ENCODE data around the gene ACSS2. TPM values are rescaled to one million over a fixed set of nuclear protein-coding genes. Genes with fewer than 3 reads are reported as not detected.

The ACSS2 gene
- total RNA-seq, 4 donors from 2014 or later = 45.4 to 71.0 (median 58.7) TPM

DNA sequence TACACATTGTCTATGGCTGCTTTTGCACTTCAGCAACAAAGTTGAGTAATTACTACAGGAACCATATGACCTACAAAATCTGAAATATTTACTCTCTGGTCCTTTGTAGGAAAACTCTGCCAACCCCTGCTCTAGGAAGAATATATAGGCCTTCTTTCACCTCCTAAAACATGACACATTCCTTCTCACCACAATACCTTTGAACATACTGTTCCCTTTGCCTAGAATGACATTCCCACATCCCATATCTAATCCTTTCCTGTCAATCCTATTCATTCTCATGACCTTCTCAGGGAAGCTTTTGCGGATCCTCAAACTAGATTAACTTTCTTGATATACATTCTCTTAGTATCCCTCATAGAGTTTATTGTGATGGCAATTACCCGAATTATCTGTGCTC lies 33.0 kb upstream of the ACSS2 start:
- no peak for ATAC-seq
- Histone ChIP-seq H3K36me3 (peaks cover 0 to 44% of the 10 kb centered on the region in 2 donors), H3K27me3 (no peaks in the 10 kb centered on the region), H3K27ac (no peak overlapping the region), H3K4me1 (no peaks in the 10 kb centered on the region), H3K9me3 (no peaks in the 10 kb centered on the region), H3K4me3 (no peak overlapping the region)
- no peak for TF ChIP-seq EP300 (IDR thresholded peaks at IDR 0.05)
- TF ChIP-seq CTCF (IDR thresholded peaks at IDR 0.05) = no peak
- TF ChIP-seq POLR2A (IDR thresholded peaks at IDR 0.05) = no peak
- no peak for TF ChIP-seq POLR2AphosphoS5 (IDR thresholded peaks at IDR 0.05)
- 100% methylated on average over 2 of the region's 2 CpGs for WGBS, 2 donors (ENCODE audit: low coverage in 1 of 2)

DNA sequence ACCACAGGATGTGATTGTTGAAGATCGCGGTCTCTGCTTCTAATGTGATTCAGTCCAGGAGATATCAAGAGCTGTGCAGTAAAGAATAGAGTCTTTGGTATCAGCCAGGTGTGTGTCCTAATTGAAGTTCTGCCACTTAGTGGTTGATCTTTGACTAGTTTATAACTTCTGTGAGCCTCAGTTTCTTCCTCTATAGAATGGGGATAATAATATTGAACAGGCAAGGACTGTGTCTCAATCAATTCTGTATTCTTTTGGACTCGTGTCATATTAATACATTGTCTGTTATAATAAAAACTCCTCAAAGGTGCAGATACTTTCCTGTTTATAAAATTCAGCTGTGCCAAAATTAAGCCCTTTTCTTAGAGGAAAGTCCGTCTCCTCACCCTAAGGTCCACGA lies 27.8 kb upstream of the ACSS2 start:
- Histone ChIP-seq H3K36me3 (peaks cover 0 to 94% of the 10 kb centered on the region in 2 donors), H3K27me3 (no peaks in the 10 kb centered on the region), H3K9me3 (no peaks in the 10 kb centered on the region), H3K4me3 (no peak overlapping the region), H3K27ac (no peak overlapping the region), H3K4me1 (no peaks in the 10 kb centered on the region)
- no peak for ATAC-seq
- WGBS, 2 donors (ENCODE audit: low coverage in 1 of 2) = 91 to 98% methylated on average over 5 of the region's 5 CpGs
- TF ChIP-seq POLR2AphosphoS5 (IDR thresholded peaks at IDR 0.05) (no peak), CTCF (IDR thresholded peaks at IDR 0.05) (no peak)

DNA sequence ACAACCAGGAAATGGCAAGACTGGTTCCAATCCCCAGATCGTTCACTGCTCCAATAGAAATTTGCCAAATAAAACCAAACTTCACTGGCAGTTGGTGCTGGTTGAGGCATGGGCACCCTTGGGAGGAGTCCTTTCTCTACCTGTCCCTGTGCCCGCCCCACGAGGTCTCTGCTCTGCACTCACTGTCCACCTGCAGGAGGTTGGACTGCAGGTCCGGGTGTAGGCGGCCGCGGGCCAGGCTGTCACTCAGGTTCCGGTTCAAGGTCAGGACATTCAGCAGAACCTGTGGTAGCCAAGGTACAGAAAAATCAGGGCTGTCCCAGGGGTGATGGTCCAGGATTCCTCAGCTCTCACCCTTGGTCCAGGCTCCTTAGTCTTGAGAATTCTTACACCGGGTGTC lies 26.6 kb upstream of the ACSS2 start:
- no peaks in the 10 kb centered on the region for H3K9me3 ChIP-seq
- no peak overlapping the region for H3K27ac ChIP-seq
- H3K36me3 ChIP-seq = peaks cover 0 to 99% of the 10 kb centered on the region in 2 donors
- 63 to 80% methylated on average over 2 to 7 of the region's 9 CpGs for WGBS, 2 donors (ENCODE audit: low coverage in 1 of 2)
- no peaks in the 10 kb centered on the region for H3K4me1 ChIP-seq
- no peak for ATAC-seq
- no peaks in the 10 kb centered on the region for H3K27me3 ChIP-seq
- H3K4me3 ChIP-seq = no peak overlapping the region
- TF ChIP-seq POLR2AphosphoS5 (IDR thresholded peaks at IDR 0.05) (no peak), POLR2A (IDR thresholded peaks at IDR 0.05) (no peak), EP300 (IDR thresholded peaks at IDR 0.05) (no peak), CTCF (IDR thresholded peaks at IDR 0.05) (no peak)

DNA sequence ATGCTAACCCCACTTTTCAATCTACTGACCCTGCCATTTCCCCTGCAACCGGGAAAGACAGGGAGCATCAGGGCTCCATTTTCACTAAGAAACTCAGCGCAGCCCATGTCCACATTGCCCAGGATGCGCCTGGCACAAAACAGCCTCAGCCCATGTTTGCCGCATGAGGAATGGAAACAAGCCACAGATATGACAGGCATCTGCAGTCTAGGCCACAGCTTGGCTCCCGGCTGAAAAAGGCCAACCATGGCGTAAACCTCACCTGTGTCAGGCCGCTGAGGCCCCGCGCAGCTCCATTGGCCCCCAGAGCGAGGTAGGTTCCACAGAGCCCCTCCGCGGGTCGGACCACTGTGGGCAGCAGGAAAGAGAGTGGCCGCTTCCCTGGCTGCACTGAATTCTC lies 25.4 kb upstream of the ACSS2 start:
- no peak overlapping the region for H3K27ac ChIP-seq
- no CpG with 5 or more reads among the region's 14 CpGs for WGBS, 2 donors (ENCODE audit: low coverage in 1 of 2)
- TF ChIP-seq POLR2AphosphoS5 (IDR thresholded peaks at IDR 0.05) (no peak), EP300 (IDR thresholded peaks at IDR 0.05) (no peak), POLR2A (IDR thresholded peaks at IDR 0.05) (no peak), CTCF (IDR thresholded peaks at IDR 0.05) (no peak)

GRCh38 chr20:34852298-34852697 lies 24.1 kb upstream of the ACSS2 start:
- ATAC-seq = no peak
- Histone ChIP-seq H3K27me3 (no peaks in the 10 kb centered on the region), H3K27ac (no peak overlapping the region), H3K4me3 (no peak overlapping the region), H3K36me3 (peaks cover 0 to 98% of the 10 kb centered on the region in 2 donors), H3K4me1 (no peaks in the 10 kb centered on the region), H3K9me3 (no peaks in the 10 kb centered on the region)
- WGBS, 2 donors (ENCODE audit: low coverage in 1 of 2) = 80% methylated on average over 1 of the region's 4 CpGs; no CpG with 5 or more reads in 1 of the 2 donors
- TF ChIP-seq CTCF (IDR thresholded peaks at IDR 0.05) (no peak), POLR2AphosphoS5 (IDR thresholded peaks at IDR 0.05) (no peak), EP300 (IDR thresholded peaks at IDR 0.05) (no peak), POLR2A (IDR thresholded peaks at IDR 0.05) (no peak)

More for the DNA sequence above, 25.4 kb upstream of the ACSS2 start:
- peaks cover 0 to 98% of the 10 kb centered on the region in 2 donors for H3K36me3 ChIP-seq
- H3K9me3 ChIP-seq = no peaks in the 10 kb centered on the region
- no peaks in the 10 kb centered on the region for H3K4me1 ChIP-seq
- no peak for ATAC-seq
- no peaks in the 10 kb centered on the region for H3K27me3 ChIP-seq
- no peak overlapping the region for H3K4me3 ChIP-seq
